Gastroesophageal sphincter (tissue), 4 donors: ENCODE measurements around the gene NPS. TPM values are rescaled to one million over a fixed set of nuclear protein-coding genes. Genes with fewer than 3 reads are reported as not detected.

Experiments used
- ATAC-seq: fragments of 150-250 bp; one replicate; pipeline ENCODE4 v1.9.1; 2016; ENCODE audit warnings: mild to moderate bottlenecking, moderate library complexity
- H3K27ac ChIP-seq, 4 donors: fragments of 200-600 bp; sonication (generic) in 3 of 4; 1 replicate in 3 of 4; 2 replicates in 1 of 4; pipeline ENCODE4 v1.5.1; 2016 to 2019
- H3K27me3 ChIP-seq: fragments of 200-600 bp; sonication (generic); one replicate; pipeline ENCODE4 v1.5.1; 2019
- H3K36me3 ChIP-seq, 2 donors: fragments of 200-600 bp; sonication (generic); one replicate each; pipeline ENCODE4 v1.5.1; 2019; ENCODE audit warnings: control low read depth in 1 of 2
- H3K4me1 ChIP-seq, 3 donors: fragments of 200-600 bp; sonication (generic); 1 replicate in 2 of 3; 2 replicates in 1 of 3; pipeline ENCODE4 v1.5.1; 2016 to 2019; ENCODE audit warnings: control low read depth in 2 of 3
- H3K4me3 ChIP-seq, 2 donors: fragments of 200-600 bp; sonication (generic); one replicate each; pipeline ENCODE4 v1.5.1; 2019; ENCODE audit warnings: mild to moderate bottlenecking in 1 of 2, moderate library complexity in 1 of 2
- H3K9me3 ChIP-seq, 3 donors: fragments of 200-600 bp; sonication (generic); one replicate each; pipeline ENCODE4 v1.5.1; 2017 to 2019; ENCODE audit warnings: control low read depth in 2 of 3
- EP300 ChIP-seq: sonication (generic); formaldehyde crosslinking; IDR thresholded peaks from one replicate; pipeline ENCODE4 v1.6.1; 2017; ENCODE audit warnings: antibody characterized with exemption, mild to moderate bottlenecking
- POLR2A ChIP-seq, 2 donors: fragments of 450-650 bp; IDR thresholded peaks; one replicate each; pipeline ENCODE4 v1.6.1; 2017; ENCODE audit warnings: antibody characterized with exemption in 2 of 2, mild to moderate bottlenecking in 2 of 2, moderate library complexity in 1 of 2
- POLR2AphosphoS5 ChIP-seq: sonication (generic); formaldehyde crosslinking; IDR thresholded peaks from one replicate; pipeline ENCODE4 v1.6.1; 2017; ENCODE audit warnings: antibody characterized with exemption
- whole genome bisulfite sequencing, 2 donors: methylation state at CpG; one replicate each; pipeline ENCODE4 v1.1.5; 2018; ENCODE audit warnings: low coverage in 1 of 2; 5-methylcytosine and 5-hydroxymethylcytosine counted together
- total RNA-seq, 4 donors: library from RNA; depleted of rRNA; stranded (reverse); fragments of >200 nt; gene quantifications; one replicate each; pipeline ENCODE4 v1.1.0, GENCODE V29; 2016
- TF ChIP-seq, protein P1 (sequence below), 4 experiments: fragments of 200-600 bp in 2 of 4; fragments of 450-650 bp in 2 of 4; sonication (generic) in 1 of 4; IDR thresholded peaks; one replicate each; pipeline ENCODE4 v1.5.1; 2017 to 2019; ENCODE audit warnings: antibody characterized with exemption in 4 of 4, mild to moderate bottlenecking in 2 of 4, moderate library complexity in 2 of 4

Gene NPS
- total RNA-seq, 4 donors from 2014 or later: not detected

GRCh38 chr10:127600479-127600878, 51.4 kb downstream of the NPS start:
- ATAC-seq: no peak
- Histone ChIP-seq H3K4me1 (no peaks in the 10 kb centered on the region), H3K27ac (no peak overlapping the region), H3K4me3 (no peak overlapping the region), H3K36me3 (no peaks in the 10 kb centered on the region), H3K9me3 (no peaks in the 10 kb centered on the region), H3K27me3 (peaks cover 7% of the 10 kb centered on the region)
- TF ChIP-seq, protein P1, sequence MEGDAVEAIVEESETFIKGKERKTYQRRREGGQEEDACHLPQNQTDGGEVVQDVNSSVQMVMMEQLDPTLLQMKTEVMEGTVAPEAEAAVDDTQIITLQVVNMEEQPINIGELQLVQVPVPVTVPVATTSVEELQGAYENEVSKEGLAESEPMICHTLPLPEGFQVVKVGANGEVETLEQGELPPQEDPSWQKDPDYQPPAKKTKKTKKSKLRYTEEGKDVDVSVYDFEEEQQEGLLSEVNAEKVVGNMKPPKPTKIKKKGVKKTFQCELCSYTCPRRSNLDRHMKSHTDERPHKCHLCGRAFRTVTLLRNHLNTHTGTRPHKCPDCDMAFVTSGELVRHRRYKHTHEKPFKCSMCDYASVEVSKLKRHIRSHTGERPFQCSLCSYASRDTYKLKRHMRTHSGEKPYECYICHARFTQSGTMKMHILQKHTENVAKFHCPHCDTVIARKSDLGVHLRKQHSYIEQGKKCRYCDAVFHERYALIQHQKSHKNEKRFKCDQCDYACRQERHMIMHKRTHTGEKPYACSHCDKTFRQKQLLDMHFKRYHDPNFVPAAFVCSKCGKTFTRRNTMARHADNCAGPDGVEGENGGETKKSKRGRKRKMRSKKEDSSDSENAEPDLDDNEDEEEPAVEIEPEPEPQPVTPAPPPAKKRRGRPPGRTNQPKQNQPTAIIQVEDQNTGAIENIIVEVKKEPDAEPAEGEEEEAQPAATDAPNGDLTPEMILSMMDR (IDR thresholded peaks at IDR 0.05): no peak
- TF ChIP-seq POLR2A (IDR thresholded peaks at IDR 0.05) (no peak), POLR2AphosphoS5 (no peak), EP300 (no peak)
- WGBS, 2 donors: 37% methylated on average over 5 of the region's 11 CpGs; no CpG with 5 or more reads in 1 of the 2 donors

Other genes with a start within 250 kb of the NPS start
- under 1 TPM in 3 of 4 donors, not detected in 1; 0.13 to 0.77 (median 0.73) TPM for gene FOXI2, start 187.9 kb downstream of the NPS start, total RNA-seq